Suppressor macrophage (primary cell): ENCODE measurements around the gene TMEM236.

Source experiments
- DNase-seq, 4 experiments: peaks; one replicate each; pipeline ENCODE4 v3.0.0-alpha.2; 2020 to 2022

The TMEM236 gene

GRCh38 chr10:17831341-17831740, 79.3 kb downstream of the TMEM236 start:
- DNase-seq: peak in 3 of 4 experiments; percentile 34 to 86 (median 73)

GRCh38 chr10:17831896-17832295, 79.9 kb downstream of the TMEM236 start:
- no peak for DNase-seq

- no peak for DNase-seq
Observed at GRCh38 chr10:17833656-17834055, 81.7 kb downstream of the TMEM236 start.

- no peak for DNase-seq
Observed at GRCh38 chr10:17835688-17836087, 83.7 kb downstream of the TMEM236 start.

- DNase-seq: peak; percentile 44 to 67 (median 60)
Observed at GRCh38 chr10:17836942-17837341, 84.9 kb downstream of the TMEM236 start.

- peak; percentile 55 to 81 (median 68) for DNase-seq
Observed at GRCh38 chr10:17838080-17838648, 86.2 kb downstream of the TMEM236 start.

GRCh38 chr10:17841050-17841449, 89.0 kb downstream of the TMEM236 start:
- peak; percentile 15 to 80 (median 38) for DNase-seq

- no peak for DNase-seq
Observed at GRCh38 chr10:17842641-17843040, 90.6 kb downstream of the TMEM236 start.

GRCh38 chr10:17847585-17848296, 95.7 kb downstream of the TMEM236 start:
- peak; percentile 14 to 35 (median 24) for DNase-seq

- no peak for DNase-seq
Observed at GRCh38 chr10:17848646-17849045, 96.6 kb downstream of the TMEM236 start.
